Kidney epithelial cell (primary cell): Measurements from ENCODE around the gene HTR3D. TPM values are rescaled to one million over a fixed set of nuclear protein-coding genes. Genes with fewer than 3 reads are reported as not detected.
"Not testable (repeated sequence)": the region's sequence is repeated elsewhere in the genome, so short reads cannot be mapped to it uniquely, and the experiment has no call there.

Source experiments
- DNase-seq: peaks from one replicate; pipeline ENCODE4 v3.0.0-alpha.2; 2010; ENCODE audit warnings: low read depth
- H3K27me3 ChIP-seq: 2 replicates; pipeline ENCODE4 v1.6.0; 2011; ENCODE audit warnings: low read length; ENCODE audit not compliant: control insufficient read depth, insufficient read depth
- H3K36me3 ChIP-seq: 2 replicates; pipeline ENCODE4 v1.5.1; 2011; ENCODE audit warnings: low read length; ENCODE audit not compliant: control insufficient read depth, insufficient read depth
- H3K4me3 ChIP-seq: 2 replicates; pipeline ENCODE4 v1.5.1; 2011; ENCODE audit warnings: low read depth, mild to moderate bottlenecking, control low read depth, low read length
- CTCF ChIP-seq: IDR thresholded peaks from 2 replicates; pipeline ENCODE4 v1.5.1; 2011; ENCODE audit warnings: mild to moderate bottlenecking, moderate library complexity, low read length, control low read depth, inconsistent platforms; ENCODE audit not compliant: insufficient read depth, poor library complexity, severe bottlenecking
- total RNA-seq: library from RNA; depleted of rRNA; stranded (reverse); fragments of >200 nt; gene quantifications from 2 replicates; pipeline ENCODE4 v1.2.3, GENCODE V29; 2015

HTR3D gene
- total RNA-seq, 1 donor from 2014 or later = not detected

GRCh38 chr3:184005941-184006507 is 25.5 kb upstream of the HTR3D start:
- no peak overlapping the region for H3K4me3 ChIP-seq

GRCh38 chr3:184007143-184007813 is 24.3 kb upstream of the HTR3D start:
- H3K4me3 ChIP-seq, H3K36me3 ChIP-seq, H3K27me3 ChIP-seq, DNase-seq: not testable (repeated sequence)

More at GRCh38 chr3:184005941-184006507, 25.5 kb upstream of the HTR3D start:
- no peak for TF ChIP-seq CTCF
- peak; percentile 67 for DNase-seq
- no peaks in the 10 kb centered on the region for H3K36me3 ChIP-seq
- no peaks in the 10 kb centered on the region for H3K27me3 ChIP-seq

- DNase-seq = no peak
- H3K27me3 ChIP-seq = no peaks in the 10 kb centered on the region
- H3K36me3 ChIP-seq = no peaks in the 10 kb centered on the region
- TF ChIP-seq CTCF = no peak
- H3K4me3 ChIP-seq = no peak overlapping the region
Measured at GRCh38 chr3:184008161-184008560, 23.4 kb upstream of the HTR3D start.

- H3K36me3 ChIP-seq = no peaks in the 10 kb centered on the region
- H3K27me3 ChIP-seq = no peaks in the 10 kb centered on the region
- no peak overlapping the region for H3K4me3 ChIP-seq
- no peak for TF ChIP-seq CTCF
- no peak for DNase-seq
Measured at GRCh38 chr3:184011230-184011876, 20.2 kb upstream of the HTR3D start.

- TF ChIP-seq CTCF = no peak
- no peaks in the 10 kb centered on the region for H3K27me3 ChIP-seq
- H3K4me3 ChIP-seq = no peak overlapping the region
- no peaks in the 10 kb centered on the region for H3K36me3 ChIP-seq
- DNase-seq = no peak
Measured at GRCh38 chr3:184011937-184012889, 19.3 kb upstream of the HTR3D start.
